ENCODE data around the gene PSKH1.
"Not testable (repeated sequence)": the region's sequence is repeated elsewhere in the genome, so short reads cannot be mapped to it uniquely, and the experiment has no call there.

Gene PSKH1

DNA sequence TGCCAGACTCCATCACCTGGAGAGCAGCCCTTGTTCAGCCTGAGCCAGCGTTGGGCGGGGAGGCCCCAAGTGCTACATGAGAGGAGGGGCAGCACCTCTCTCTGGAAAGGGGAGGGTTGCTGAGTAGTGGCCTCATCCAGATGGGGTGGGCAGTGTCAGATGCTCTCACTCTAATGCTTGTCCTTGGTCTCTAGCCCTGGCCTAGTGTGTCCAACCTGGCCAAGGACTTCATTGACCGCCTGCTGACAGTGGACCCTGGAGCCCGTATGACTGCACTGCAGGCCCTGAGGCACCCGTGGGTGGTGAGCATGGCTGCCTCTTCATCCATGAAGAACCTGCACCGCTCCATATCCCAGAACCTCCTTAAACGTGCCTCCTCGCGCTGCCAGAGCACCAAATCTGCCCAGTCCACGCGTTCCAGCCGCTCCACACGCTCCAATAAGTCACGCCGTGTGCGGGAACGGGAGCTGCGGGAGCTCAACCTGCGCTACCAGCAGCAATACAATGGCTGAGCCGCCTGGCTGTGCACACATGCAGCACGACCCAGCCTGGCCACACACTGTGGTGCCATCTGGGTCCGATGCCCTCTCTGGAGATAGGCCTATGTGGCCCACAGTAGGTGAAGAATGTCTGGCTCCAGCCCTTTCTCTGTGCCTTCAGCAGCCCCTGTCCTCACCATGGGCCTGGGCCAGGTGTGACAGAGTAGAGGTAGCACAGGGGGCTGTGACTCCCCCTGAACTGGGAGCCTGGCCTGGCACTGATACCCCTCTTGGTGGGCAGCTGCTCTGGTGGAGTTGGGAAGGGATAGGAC is 34.3 kb downstream of the PSKH1 start:
- DNase-seq: no peak

DNA sequence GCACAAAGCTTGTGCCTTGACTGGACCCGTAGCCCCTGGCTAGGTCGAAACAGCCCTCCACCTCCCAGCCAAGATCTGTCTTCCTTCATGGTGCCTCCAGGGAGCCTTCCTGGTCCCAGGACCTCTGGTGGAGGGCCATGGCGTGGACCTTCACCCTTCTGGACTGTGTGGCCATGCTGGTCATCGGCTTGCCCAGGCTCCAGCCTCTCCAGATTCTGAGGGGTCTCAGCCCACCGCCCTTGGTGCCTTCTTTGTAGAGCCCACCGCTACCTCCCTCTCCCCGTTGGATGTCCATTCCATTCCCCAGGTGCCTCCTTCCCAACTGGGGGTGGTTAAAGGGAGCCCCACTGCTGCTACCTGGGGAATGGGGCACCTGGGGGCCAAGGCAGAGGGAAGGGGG is 35.1 kb downstream of the PSKH1 start:
- DNase-seq: no peak

DNA sequence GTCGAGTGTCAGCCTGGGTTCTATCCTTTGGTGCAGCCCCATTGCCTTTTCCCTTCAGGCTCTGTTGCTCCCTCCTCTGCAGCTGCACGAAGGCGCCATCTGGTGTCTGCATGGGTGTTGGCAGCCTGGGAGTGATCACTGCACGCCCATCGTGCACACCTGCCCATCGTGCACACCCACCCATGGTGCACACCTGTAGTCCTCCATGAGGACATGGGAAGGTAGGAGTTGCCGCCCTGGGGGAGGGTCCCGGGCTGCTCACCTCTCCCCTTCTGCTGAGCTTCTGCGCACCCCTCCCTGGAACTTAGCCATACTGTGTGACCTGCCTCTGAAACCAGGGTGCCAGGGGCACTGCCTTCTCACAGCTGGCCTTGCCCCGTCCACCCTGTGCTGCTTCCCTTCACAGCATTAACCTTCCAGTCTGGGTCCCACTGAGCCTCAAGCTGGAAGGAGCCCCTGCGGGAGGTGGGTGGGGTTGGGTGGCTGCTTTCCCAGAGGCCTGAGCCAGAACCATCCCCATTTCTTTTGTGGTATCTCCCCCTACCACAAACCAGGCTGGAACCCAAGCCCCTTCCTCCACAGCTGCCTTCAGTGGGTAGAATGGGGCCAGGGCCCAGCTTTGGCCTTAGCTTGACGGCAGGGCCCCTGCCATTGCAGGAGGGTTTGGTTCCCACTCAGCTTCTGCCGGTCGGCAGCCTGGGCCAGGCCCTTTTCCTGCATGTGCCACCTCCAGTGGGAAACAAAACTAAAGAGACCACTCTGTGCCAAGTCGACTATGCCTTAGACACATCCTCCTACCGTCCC is 35.7 kb downstream of the PSKH1 start:
- DNase-seq: no peak

DNA sequence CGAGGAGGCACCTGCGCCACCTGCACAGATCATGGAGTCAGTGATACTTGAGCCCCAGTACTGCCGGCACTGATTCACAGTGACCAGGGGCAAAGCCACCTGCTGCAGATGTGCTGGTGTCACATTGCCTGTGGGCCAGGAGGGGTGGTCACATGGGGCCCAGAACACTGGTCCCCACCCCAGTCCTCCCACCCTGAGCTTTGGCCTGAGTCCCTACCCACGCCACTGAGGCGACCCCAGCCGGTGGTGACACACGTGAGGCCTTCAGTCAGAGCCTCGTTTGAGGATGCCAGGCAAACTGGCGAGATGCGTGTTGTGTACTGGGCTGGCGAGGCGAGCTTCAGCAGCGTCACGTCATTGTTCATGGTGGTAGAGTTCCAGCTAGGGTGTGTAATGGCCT is 37.1 kb downstream of the PSKH1 start:
- DNase-seq: no peak

DNA sequence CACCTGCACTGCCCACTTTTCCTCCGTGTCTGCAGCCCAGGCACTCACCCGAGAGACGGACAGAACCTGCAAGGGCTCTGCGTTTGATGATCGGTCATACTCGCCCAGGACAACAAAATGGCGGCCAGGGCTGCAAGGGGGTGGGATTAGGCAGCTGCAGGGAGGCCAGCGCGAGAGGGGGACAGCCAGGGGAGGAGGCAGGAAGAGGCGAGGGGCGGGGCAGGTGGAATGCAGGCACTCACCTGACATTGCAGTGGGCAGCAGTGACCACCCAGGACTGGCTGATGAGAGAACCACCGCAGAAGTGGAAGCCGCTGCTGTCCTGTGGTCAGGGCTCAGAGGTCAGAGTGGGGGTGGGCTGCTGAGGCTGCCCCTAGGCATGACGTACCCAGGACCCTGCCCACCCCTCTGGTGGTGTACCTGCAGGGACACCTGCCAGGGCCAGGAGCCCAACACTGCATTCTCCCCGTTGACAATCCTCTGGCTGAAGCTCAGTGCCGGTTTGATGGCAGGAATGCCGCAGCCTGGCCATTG is 37.7 kb downstream of the PSKH1 start:
- DNase-seq: no peak

DNA sequence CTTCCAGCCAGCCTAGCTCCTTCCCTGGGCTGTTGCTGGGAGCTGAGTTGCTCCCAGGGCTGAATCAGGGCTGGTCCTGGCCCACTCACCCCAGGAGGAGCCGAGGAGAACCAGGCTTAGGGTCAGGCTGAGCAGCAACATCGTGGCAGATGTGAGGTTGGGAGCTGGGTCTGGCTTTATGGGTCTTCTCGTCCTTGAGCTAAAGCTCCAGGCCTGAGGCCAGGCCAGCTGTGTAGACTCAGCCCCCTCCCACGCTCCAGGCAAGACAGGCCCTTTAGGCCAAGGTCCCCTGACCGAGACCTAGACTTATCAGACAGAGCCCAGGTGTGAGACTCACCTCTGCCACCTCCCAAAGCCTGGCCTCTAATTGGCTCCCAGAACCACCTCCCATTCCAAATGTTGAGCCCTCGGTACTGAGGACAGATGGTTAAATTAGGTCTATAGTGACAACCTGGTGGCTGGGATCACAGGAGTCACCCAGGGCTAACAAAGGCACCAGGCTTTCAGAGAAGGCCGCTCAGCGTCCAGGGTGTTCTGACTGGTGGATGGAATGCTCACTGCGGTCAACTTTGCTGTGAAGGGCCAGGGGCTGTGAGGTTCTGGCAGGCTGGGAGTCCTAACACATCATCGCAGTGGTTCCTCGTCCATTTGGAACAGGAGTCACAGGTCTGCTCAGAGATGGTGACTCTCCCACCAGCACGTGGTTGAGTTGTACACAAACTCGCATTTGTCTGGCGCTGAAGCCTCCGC is 38.8 kb downstream of the PSKH1 start, which contains the start of gene CTRL:
Gene CTRL (minus strand): TSS at position 151 of the 750 bp plus-strand sequence. CDS start 10 bp downstream, at position 141.
- no peak for DNase-seq

DNA sequence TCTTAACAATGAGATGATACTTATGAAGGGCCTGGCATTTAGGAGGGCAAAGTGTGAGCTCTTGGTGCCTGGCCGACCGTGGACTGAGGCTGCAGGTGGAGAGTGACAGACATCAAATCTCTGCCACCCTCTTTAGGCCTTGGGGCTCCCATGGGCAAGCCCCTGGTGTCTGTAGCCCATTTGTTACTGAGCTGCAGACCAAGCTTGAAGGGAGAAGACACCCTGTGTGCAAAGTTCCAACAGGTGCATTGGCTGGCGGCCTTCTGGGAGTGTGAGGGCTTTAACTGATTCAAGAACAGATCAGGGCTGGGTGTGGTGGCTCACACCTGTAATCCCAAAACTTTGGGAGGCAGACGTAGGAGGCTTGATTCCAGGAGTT is 39.4 kb downstream of the PSKH1 start:
- no peak for DNase-seq

DNA sequence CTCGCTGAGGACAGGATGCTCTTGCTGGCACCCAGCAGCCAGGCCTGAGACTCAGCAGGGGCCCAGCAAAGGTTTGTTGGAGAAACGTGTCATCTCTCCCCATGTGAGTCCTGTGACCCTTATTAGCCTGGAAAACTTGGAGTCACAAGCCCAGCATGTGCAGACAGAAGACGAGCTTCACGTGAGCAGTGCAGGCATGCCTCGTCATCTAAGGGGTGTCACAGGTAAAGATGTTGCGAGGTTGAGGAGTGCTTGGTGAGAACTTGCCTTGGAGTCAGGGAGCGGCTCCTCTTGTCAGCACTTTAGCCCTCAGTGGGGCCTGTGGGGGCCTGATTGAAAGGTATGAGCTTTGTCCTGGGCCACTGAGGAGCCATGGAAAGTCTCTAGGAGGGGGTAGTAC is 40.8 kb downstream of the PSKH1 start:
- DNase-seq: no peak

DNA sequence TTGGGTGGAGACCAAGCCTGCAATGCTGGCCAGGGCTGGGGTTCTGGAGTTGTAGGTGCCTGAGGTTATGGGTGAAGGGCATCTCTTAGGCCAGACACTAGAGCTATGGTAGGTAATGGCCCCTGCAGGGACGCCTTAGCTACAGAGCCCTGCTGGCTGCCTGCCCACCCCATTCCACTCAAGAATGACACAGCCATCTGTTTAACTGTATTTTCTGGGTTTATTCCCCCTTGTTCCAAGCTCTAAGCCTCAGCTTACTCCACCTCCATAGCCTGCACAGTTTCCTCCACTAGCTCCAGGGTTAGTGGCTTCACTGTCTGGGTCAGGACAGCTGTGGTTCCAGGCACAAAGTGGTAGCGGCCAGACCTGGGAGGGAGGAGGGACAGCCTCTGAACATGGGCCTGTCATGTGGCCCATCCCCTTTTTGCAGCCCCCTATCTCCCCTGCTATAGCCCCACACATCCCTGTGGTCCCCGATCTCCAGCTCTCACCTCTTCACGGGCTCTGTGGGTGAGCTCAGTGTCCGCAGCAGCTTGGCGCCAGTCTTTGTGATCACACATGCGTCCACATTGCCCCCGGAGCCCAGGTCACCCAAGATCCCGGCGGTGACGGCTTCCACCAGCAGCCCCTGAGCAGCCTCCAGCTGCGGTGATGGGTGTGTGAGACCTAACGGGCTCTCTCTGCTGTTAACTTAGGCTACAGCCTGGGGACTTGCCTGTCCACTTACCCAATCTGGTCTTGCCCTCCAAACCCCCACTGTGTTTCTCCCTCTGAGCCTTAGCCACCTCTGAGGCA is 41.4 kb downstream of the PSKH1 start:
- DNase-seq: no peak

DNA sequence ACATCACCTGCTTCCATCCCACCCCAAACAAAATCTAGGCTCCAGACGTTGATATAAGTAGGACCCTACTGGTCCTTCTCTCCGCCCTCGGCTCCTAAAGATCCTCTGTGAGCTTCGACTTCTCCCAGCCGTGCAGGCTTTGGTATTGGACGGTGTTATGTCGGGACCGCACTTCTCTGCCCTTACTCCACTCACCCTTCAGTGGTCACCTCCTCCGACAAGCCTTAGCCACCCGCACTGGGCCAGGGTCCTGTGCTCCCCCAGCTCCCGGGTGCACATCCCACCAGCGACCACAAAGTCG is 42.0 kb downstream of the PSKH1 start:
- no peak for DNase-seq

DNA sequence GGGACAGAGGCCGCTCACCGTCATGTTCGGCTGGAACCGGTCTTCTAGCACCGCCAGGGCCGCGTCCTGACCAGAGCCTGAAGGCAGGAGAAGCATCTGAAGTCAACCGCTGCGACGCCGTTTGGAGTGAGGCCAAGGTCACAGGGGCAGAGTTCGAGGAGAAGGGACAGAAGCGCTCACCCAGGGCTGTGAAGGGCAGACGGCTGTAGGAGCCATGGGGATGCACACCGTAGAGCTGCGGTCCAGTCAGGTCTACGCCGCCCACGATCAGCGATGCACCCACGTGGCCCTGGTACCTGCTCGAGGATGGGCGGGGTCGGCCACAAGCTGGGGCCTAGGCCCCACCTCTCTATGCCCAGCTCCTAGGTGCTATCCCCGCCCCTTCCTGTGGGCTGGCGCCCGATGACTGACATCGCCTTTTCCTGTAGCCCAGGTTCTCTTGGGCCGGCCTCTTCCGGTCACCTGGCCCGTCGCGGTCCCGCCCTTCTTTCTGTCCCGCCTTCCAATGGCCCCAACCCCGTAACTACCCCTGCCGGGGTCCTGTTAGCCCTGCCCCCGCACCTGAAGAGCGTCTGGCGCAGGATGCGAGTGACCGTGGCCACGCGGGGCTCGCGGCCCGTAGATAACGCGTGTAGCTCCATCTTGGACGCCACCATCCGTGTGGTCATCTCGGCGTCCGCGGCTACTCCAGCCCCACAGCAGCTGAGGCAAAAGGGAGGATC is 42.5 kb downstream of the PSKH1 start:
- DNase-seq: peak; percentile 82

DNA sequence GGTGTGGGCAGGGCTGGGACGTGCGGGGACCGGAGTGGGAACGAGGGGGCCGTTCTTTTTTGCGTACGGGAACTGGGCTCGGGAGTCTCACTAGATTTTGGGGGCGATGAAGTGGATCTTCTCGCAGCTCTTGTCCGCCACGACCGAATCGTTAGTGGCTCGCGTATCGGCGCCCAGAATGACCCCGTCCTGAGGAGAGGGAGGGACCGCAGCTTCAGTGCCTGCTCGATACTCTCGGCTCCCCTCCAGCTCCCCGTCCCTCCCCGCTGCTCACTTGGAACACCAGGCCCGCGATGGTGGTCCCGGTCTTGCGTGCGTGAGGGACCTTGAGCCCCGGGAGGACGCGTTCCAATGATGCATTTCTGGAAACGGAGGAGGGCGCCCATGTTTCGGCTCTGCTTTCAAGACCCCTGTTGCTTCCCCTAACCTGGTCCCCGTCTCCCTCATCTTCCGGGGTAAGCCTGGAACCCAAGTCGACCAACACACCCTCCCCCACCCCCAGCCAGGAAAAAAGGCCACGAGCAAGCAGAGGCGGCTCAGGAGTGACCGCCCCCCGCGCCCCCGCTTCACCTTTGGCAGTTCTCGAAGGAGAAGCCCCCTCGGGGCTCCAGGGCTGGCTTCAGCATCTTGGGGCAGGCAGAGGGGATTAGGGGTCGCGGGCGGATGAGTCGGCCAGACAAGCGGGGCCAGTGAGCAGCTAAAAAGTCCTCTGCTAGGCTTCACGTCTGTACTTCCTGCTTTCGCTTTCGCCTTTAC is 43.2 kb downstream of the PSKH1 start, which contains the start of gene PSMB10:
Gene PSMB10 (minus strand): TSS at position 727 of the 756 bp plus-strand sequence. CDS start 101 bp downstream, at position 626.
- DNase-seq: no peak

DNA sequence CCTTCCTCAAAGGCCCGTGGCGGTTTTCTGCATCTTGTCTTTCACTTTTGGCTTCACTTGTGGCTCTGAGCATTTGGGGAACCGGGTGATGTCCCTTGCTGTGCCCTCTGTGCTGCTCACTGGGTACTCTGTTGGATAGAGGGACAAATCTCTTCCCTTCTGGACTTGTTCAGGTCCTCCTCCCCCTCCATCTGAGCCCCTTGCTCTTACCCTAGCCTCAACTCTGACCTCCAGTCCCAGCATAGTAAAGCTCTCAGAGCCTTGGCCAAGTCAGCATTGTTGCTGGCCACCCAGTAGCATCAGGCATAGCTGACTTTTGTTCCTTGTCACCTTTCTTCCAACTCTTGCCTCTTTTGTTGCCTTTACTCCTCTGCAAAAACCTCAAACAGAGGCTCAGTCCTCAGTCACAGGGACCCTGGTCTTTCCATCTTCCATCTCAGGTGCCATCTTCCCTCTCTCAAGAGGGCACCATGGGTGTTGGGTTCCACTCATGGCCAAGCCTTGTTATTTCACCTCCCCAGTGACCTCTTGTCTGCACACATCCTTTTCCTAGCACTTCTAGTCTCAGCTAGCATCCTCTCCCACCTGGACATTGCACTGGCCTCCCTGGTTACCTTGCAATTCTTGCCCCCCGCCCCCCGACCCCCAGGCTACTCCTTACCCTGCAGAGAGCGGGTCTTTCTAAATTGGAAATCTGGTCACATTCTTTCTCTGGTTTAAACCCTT is 44.0 kb downstream of the PSKH1 start:
- DNase-seq: no peak

DNA sequence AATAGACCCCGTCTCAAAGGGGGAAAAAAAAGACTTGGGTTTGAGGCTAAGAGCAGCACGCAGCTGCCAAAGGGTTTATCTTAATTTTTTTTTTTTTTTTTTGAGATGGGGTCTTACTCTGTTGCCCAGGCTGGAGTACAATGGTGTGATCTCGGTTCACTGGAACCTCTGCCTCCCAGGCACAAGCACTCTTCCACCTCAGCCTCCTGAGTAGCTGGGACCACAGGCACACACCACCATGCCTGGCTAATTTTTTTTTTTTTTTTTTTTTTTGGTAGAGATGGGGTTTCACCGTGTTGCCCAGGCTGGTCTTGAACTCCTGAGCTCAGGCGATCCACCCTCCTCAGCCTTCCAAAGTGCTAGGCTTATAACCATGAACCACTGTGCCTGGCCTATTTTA is 44.7 kb downstream of the PSKH1 start:
- not testable (repeated sequence) for DNase-seq

DNA sequence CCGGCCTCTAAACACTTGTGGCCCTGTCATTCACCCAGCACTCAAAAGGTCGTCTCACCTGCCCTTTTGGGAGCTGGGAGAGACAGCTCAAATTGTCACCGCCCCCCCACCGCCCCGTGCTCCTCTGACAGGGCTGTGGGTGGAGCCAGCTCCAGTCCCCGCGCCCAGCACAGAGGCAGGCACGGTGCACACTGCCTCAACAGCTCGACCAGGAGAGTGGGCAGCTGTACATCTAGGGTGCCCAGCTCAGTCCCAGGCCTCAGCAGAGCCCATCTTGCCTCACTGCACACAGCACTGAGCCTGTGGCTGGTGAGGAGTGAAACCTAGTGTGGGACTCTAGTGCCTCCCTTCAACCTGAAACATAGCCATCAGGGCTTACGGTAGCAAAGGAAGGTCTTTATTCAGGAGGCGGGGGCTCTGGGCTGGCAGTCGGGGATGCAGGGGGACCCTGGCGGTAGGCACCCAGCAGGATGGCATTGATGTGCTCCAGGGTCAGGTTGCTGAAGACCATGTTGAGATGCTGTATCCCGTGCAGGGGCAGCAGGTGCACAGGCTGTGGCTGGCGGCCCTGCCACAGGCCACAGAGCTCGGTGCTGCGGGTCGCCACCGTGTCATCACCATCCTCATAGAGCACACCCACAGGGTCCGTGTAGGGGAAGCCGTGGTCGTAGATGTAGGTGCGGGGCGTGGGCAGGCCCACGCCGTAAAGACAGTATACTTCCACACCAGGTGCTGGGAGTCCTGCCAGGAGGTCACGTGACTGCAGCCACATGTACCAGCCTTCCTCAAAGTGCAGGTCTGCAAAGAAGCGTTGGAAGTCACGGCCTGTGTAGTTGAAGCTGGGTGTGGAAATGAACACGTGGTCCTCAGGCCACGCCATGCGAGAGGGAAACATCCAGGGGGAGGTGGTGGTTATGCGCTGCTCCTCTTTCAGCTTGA is 46.7 kb downstream of the PSKH1 start:
- DNase-seq: no peak

DNA sequence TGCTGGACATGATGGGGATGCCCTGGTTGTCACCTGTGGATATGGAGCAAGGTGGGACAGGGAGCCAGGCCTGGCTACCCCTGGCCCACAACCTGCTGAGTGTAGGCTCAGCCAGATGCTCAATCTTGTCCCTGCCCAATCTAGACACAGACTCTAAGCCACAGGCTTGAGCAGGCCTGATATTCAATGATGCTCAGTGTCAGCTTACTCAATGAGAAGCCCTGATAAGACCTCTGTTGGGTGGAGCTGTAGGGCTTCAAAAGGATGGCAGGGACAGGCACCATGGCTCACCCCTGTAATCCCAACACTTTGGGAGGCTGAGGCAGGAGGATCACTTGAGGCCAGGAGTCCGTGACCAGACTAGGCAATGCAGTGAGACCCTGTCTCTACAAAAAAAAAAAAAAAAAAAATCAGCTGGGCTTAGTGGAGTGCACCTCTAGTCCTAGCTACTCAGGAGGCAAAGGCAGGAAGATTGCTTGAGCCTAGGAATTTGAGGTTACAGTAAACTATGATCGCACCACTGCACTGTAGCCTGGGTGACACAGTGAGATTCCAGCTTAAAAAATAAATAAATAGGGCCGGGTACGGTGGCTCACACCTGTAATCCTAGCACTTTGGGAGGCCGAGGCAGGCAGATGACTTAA is 47.5 kb downstream of the PSKH1 start:
- DNase-seq: no peak

DNA sequence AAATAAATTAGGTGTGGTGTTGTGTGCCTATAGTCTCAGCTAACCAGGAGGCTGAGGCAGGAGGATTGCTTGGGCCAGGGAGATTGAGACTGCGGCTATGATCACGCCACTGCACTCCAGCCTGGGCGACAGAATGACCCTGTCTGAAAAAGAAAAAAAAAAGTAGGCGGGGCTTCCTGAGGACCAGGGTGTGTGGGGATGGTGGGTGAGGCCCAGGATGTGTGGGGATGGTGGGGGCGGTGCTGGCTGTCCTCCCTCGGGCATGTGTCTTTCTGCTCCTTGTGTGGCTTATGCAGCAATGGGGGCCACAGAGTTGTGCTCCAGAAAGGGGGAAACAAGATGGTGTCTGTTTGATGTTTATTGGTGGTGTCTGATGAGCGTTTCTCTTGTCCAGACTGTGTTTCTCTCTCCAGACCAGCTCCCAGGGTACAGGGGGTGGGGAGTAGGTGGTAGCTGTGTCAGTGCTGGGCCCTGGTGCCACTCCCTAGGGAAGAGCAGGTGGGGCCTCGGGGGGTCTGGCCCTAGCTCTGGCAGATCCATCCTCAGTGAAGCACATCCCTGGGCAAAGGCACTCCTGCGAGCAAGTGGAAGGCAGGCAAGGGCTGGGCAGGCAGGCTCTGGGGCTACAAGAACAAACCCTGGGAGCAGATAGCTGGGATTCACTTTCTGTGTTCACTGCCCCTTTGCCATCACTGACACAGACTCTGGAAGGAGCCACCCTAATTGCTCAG is 48.6 kb downstream of the PSKH1 start:
- no peak for DNase-seq

DNA sequence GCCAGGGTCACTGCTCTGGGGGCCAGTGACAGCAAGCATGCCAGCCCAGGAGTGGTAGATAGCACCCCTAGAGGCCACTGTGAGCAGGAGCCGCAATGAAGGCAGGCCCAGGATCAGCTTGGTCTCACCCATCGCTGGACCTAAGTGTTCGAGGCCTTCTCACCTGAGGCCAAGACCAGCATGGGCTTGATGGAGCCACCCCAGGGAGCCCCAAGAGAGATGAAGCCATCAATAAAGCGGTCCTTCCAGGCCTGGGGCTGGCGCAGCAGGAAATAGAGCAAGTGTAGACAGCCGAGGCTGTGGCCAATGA is 49.1 kb downstream of the PSKH1 start:
- no peak for DNase-seq
